SHP77 (cell line): ENCODE results near the gene GYS2.

Experiments used
- DNase-seq, 2 experiments: peaks; one replicate each; lab custom pipeline; 2025; lab: John Stamatoyannopoulos, UW

The GYS2 gene

DNA sequence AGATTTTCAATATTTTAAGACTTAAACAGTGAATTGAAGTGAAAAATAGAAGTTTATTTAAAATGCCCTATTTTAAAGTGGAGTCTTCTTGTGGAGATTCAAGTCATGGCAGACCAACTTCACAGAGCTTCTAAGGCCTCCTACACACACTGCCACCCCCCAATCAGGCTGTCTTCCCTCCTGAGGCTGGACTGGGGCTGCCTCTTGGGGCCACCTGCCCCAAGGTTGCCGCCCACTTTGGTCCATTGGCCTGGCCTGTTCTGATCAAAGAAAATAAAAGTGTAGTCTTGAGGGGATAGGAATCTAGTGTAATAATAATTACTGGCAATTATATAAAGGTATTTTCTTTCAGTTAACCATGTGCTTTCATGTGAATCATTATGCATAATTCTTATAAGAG, 101.8 kb downstream of the GYS2 start:
- no peak for DNase-seq

DNA sequence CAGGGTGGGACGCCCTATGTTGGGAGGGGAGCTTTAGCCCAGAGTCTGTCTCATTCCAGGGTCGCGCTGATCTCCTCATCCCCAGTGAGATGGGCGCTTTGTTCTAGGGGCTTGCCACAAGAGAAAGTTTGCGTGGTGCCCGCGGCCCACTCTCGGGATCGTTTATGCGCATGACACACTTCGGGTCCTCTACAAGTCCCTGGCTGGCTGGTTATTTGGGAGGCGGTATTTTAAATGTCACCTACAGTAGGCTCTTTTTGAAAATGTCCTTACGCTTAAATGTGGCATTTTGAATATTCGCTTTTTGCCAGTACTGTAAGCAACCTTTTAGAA, 102.5 kb downstream of the GYS2 start:
- DNase-seq = no peak

GRCh38 chr12:21501258-21502163, 103.1 kb downstream of the GYS2 start, which contains the start of the genes GOLT1B and RECQL:
Gene GOLT1B, plus strand, starts transcription at chr12:21501789. Its CDS starts 135 bp downstream, at chr12:21501924.
Gene RECQL, minus strand, starts transcription at chr12:21501635. Its CDS starts 2,065 bp downstream, at chr12:21499570.
- DNase-seq = peak; percentile 87 to 88

- DNase-seq = no peak
Measured at GRCh38 chr12:21500786-21501257, 103.8 kb downstream of the GYS2 start.

GRCh38 chr12:21499765-21500164, 104.9 kb downstream of the GYS2 start:
- DNase-seq = no peak
